Activated T-helper 1 cell treated with anti-CD3 and anti-CD28 coated beads, Interleukin-12 subunit alpha, Interleukin-12 subunit beta, Interleukin-2, Interleukin-4 antibody, amounts not matched to agents 30 ng/mL and 10 ng/mL and 1 ng/mL, durations not matched to agents 14 hours and 24 hours and 36 hours (primary cell): ENCODE results near the gene EIF2D. TPM values are rescaled to one million over a fixed set of nuclear protein-coding genes. Genes with fewer than 3 reads are reported as not detected.

Experiments
- DNase-seq: peaks from one replicate; pipeline ENCODE4 v3.0.0; 2021; ENCODE audit warnings: low spot score
- H3K27ac Mint-ChIP-seq: one replicate; pipeline ENCODE4 v1.8.0; 2021; ENCODE audit warnings: mild to moderate bottlenecking, mixed read lengths
- H3K27me3 Mint-ChIP-seq: one replicate; pipeline ENCODE4 v1.8.0; 2022; ENCODE audit warnings: mild to moderate bottlenecking, moderate library complexity, mixed read lengths; ENCODE audit not compliant: insufficient read depth
- H3K36me3 Mint-ChIP-seq: one replicate; pipeline ENCODE4 v1.8.0; 2021; ENCODE audit warnings: low read depth, mixed read lengths
- H3K4me1 Mint-ChIP-seq: one replicate; pipeline ENCODE4 v1.8.0; 2021; ENCODE audit warnings: low read depth, mixed read lengths
- H3K4me3 Mint-ChIP-seq: one replicate; pipeline ENCODE4 v1.8.0; 2021; ENCODE audit warnings: mild to moderate bottlenecking, moderate library complexity, mixed read lengths
- H3K9me3 Mint-ChIP-seq: one replicate; pipeline ENCODE4 v1.8.0; 2021; ENCODE audit warnings: mixed read lengths
- intact Hi-C: fragments of 100-400 bp; cut with micrococcal nuclease; formaldehyde crosslinking; loops from one replicate; pipeline ENCODE4 v1.15.1; 2024
- total RNA-seq: library from RNA; stranded (reverse); gene quantifications from 2 replicates; pipeline ENCODE4 v1.2.3, GENCODE V29; 2022

The EIF2D gene
- total RNA-seq: 89.1 and 101 TPM in 2 replicates

DNA sequence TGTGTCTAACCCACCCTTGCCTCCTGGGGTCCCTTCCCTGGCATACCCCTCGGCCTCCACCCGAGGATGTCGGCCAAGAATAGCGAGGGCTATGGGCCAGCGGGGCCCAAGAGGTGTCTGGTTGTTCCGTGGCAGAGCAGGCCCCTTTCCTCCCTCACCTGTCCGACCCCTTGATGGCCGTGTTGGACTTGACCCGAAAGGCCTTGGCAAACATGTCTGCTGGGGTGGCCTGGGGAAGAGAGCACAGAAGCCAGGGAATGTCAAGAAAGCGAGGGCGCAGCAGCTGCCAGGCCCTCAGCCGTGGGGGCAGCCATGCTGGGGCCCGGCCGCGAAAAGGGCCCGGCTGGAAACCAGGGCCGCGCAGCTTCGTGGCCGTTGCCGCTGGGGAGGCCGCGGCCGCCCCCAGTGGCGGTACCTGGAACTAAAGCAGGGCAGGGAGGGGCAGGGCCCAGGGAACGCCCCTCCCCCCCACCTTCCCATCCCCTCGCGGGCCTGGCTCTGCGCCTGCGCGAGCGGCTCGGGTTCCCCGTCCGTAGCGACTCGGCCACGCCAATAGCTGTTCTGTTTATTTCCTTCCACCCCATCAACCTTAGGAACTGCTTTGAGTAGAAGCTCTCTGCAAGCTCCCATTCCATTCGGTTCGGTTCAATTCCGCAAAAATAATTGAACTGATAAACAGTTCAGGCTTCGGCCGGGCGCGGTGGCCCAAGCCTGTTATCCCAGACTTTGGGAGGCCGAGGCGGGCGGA is at the start of gene EIF2D:
EIF2D (minus strand) TSS at position 337 of the 748 bp plus-strand sequence; CDS start at position 214, 123 bp downstream.
- Mint-ChIP-seq H3K27ac (peak within 1 kb of the TSS; percentile 94), H3K36me3 (peaks cover 28% of the 10 kb centered on the region), H3K27me3 (peaks cover 8% of the 10 kb centered on the region), H3K4me3 (peak within 1 kb of the TSS; percentile 98), H3K9me3 (no peaks in the 10 kb centered on the region), H3K4me1 (peaks cover 41% of the 10 kb centered on the region)
- DNase-seq: peak; percentile 91
- intact Hi-C loops: loop anchor here (1.0 kb wide), 4 partner anchors 23 to 204 kb away; partner anchors contain the start of gene DYRK3

- Mint-ChIP-seq H3K27me3 (no peaks in the 10 kb centered on the region), H3K36me3 (no peaks in the 10 kb centered on the region), H3K9me3 (no peaks in the 10 kb centered on the region), H3K27ac (no peak overlapping the region), H3K4me3 (no peak overlapping the region), H3K4me1 (peaks cover 36% of the 10 kb centered on the region)
- intact Hi-C loops: loop anchor here (5.0 kb wide), 2 partner anchors 69 to 321 kb away; no protein-coding TSS in a partner anchor
- no peak for DNase-seq
Observed at GRCh38 chr1:206661161-206661820, 49.0 kb upstream of the EIF2D start.

GRCh38 chr1:206660136-206660535 is 47.9 kb upstream of the EIF2D start:
- Mint-ChIP-seq H3K9me3 (no peaks in the 10 kb centered on the region), H3K36me3 (no peaks in the 10 kb centered on the region), H3K27me3 (no peaks in the 10 kb centered on the region), H3K4me3 (no peak overlapping the region), H3K4me1 (peaks cover 36% of the 10 kb centered on the region), H3K27ac (no peak overlapping the region)
- intact Hi-C loops: loop anchor here (5.0 kb wide), 2 partner anchors 68 to 322 kb away; no protein-coding TSS in a partner anchor
- DNase-seq: no peak

DNA sequence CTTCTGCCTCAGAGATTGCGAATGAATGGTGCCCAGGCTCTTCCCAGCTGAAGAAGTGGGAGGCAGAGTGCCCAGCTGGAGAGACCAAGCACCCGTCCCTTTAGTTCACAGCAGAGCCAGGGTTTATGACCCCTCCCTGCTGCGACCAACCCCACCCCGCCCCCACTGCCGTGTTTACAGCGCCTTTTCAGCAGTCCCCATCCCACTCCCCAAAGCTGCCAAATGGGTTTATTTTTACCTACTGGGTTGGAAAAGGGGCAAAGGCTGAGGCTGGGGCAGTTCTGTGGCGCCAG is 46.7 kb upstream of the EIF2D start:
- Mint-ChIP-seq H3K27ac (no peak overlapping the region), H3K4me1 (peaks cover 29% of the 10 kb centered on the region), H3K4me3 (no peak overlapping the region), H3K36me3 (no peaks in the 10 kb centered on the region), H3K27me3 (no peaks in the 10 kb centered on the region), H3K9me3 (no peaks in the 10 kb centered on the region)
- no peak for DNase-seq
- intact Hi-C loops: loop anchor here (2.0 kb wide), 1 partner anchor 150 kb away; no protein-coding TSS in a partner anchor

DNA sequence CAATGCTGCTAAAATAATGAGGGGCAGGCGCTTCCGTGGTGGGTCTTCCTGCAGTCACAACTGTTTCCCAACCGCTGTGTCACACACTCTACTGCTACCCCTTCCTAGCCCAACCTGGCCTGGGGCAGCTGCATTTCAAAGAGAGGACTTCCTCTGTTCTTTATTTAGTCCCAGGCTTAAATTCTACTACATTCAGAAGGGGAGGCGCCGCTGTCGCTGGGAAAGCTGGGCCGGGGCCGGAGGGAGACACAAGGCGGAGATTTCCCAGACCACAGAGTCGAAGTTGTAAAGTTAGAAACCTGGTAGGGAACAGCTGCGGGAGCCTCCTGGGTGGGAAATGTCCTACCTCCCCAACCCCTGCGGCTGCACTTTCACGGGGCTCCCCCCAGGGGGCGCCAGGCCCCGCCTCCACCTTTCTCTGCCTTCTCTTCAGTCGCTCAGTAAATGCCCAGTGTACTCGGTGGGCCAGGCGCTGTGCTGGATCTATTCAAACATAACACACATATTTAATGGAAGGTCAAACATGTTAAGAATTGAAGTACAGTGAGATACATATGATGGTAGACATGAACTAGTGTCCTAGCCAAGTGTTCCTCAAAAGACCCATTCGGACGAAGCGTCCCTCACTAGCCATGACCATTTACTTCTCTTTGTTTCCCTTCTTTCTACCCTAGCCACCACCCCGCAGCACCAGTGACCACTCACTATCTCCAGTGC is 46.2 kb upstream of the EIF2D start:
- Mint-ChIP-seq H3K4me1 (peaks cover 26% of the 10 kb centered on the region), H3K27me3 (no peaks in the 10 kb centered on the region), H3K9me3 (no peaks in the 10 kb centered on the region), H3K27ac (no peak overlapping the region), H3K4me3 (no peak overlapping the region), H3K36me3 (peaks cover 3% of the 10 kb centered on the region)
- intact Hi-C loops: loop anchor here (2.0 kb wide), 1 partner anchor 150 kb away; no protein-coding TSS in a partner anchor
- DNase-seq: peak; percentile 43

- no peak for DNase-seq
- no peaks in the 10 kb centered on the region for H3K9me3 Mint-ChIP-seq
- H3K27ac Mint-ChIP-seq: no peak overlapping the region
- H3K4me1 Mint-ChIP-seq: peaks cover 23% of the 10 kb centered on the region
- intact Hi-C loops: loop anchor here (2.0 kb wide), 1 partner anchor 151 kb away; no protein-coding TSS in a partner anchor
- peaks cover 7% of the 10 kb centered on the region for H3K36me3 Mint-ChIP-seq
- no peaks in the 10 kb centered on the region for H3K27me3 Mint-ChIP-seq
- no peak overlapping the region for H3K4me3 Mint-ChIP-seq
Observed at GRCh38 chr1:206657751-206658150, 45.5 kb upstream of the EIF2D start.

DNA sequence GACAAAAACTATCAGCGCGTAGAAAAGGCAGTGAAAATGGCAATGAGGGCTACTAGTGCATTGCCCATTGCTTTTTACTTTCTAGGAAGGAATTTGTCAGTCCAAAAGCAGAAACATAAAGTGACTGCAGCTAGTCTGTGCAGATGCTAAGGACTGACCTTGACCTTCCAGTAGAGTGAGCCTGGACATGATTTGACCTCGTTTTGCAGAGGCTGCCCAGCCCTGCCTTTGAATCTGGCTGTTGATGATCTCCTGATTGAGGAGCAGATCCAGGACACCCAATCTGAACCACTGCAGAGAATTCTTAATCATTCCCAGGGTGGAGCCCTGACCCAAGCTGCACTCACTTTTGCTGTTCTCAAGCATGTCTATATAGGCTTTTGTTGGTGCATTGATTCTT is 44.7 kb upstream of the EIF2D start:
- H3K4me3 Mint-ChIP-seq: no peak overlapping the region
- no peaks in the 10 kb centered on the region for H3K27me3 Mint-ChIP-seq
- no peak overlapping the region for H3K27ac Mint-ChIP-seq
- intact Hi-C loops: no loop called here
- H3K4me1 Mint-ChIP-seq: peaks cover 14% of the 10 kb centered on the region
- peaks cover 9% of the 10 kb centered on the region for H3K36me3 Mint-ChIP-seq
- H3K9me3 Mint-ChIP-seq: no peaks in the 10 kb centered on the region
- DNase-seq: no peak

GRCh38 chr1:206655471-206655882 is 43.2 kb upstream of the EIF2D start:
- DNase-seq: no peak
- Mint-ChIP-seq H3K9me3 (no peaks in the 10 kb centered on the region), H3K36me3 (peaks cover 18% of the 10 kb centered on the region), H3K27me3 (no peaks in the 10 kb centered on the region), H3K4me1 (peaks cover 14% of the 10 kb centered on the region), H3K4me3 (no peak overlapping the region), H3K27ac (no peak overlapping the region)
- intact Hi-C loops: no loop called here

DNA sequence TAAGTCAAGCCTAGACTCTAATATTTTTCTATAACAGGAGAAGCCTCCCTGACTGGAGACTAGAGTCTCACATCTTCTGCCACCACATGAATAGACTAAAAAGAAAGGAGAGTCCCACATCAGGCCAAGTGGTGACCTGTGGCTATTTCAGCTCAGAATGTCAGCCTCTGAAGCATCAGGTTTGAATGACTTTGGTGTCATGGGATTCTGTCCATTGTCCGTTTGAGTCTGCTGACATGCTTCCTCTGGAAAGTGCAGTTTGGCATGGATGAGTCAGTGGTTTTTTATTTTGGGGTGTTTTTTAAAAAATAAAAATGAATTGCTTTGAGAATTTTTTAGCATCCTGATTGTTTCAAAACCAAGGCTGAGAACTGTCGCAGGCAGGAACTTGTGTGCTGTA is 42.6 kb upstream of the EIF2D start:
- Mint-ChIP-seq H3K27ac (no peak overlapping the region), H3K27me3 (no peaks in the 10 kb centered on the region), H3K9me3 (no peaks in the 10 kb centered on the region), H3K4me3 (no peak overlapping the region), H3K4me1 (peaks cover 14% of the 10 kb centered on the region), H3K36me3 (peaks cover 23% of the 10 kb centered on the region)
- intact Hi-C loops: no loop called here
- DNase-seq: no peak

DNA sequence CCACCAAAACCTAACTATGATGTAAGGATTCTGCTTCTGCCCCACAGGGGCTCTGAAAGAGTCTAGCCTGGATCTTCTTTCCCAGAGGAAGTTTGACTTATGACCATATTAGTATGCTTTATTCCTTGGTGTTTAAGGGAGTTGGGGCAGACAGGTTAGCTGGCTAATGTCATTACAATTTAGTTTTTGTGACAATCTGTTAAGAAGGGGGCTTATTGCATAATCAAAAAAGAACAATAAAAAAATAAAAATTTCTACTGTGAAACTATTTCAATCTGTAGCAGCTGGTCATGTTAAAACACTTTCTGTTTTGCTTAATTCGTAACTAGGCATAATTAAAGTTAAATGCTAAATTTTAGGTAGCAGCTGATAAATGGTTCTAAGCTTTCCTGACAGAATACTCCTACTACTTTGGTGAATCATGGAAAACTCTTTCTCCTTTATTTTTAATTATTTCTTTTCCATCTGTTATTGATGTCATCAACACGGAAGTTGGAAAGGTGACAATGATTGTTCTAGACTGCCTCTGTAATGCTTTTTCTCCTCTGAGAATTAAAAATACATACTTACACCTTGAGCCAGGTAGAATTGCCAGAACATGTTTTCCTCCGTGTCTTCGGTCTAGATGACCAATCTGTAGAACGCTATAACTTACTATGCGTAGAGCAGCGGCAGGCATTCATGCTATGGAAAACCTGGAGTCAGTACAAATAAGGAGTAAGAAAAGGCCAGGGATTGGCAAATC is 41.6 kb upstream of the EIF2D start:
- Mint-ChIP-seq H3K36me3 (peaks cover 29% of the 10 kb centered on the region), H3K4me1 (peaks cover 14% of the 10 kb centered on the region), H3K27me3 (no peaks in the 10 kb centered on the region), H3K4me3 (no peak overlapping the region), H3K27ac (no peak overlapping the region), H3K9me3 (no peaks in the 10 kb centered on the region)
- intact Hi-C loops: no loop called here
- no peak for DNase-seq

- intact Hi-C loops: loop anchor here (1.0 kb wide), 1 partner anchor 15 kb away; no protein-coding TSS in a partner anchor
- no peaks in the 10 kb centered on the region for H3K27me3 Mint-ChIP-seq
- DNase-seq: no peak
Observed at GRCh38 chr1:206651958-206652890, 40.0 kb upstream of the EIF2D start.

More at GRCh38 chr1:206651958-206652890, 40.0 kb upstream of the EIF2D start:
- H3K4me1 Mint-ChIP-seq: peaks cover 4% of the 10 kb centered on the region
- H3K4me3 Mint-ChIP-seq: no peak overlapping the region
- H3K36me3 Mint-ChIP-seq: peaks cover 34% of the 10 kb centered on the region
- H3K27ac Mint-ChIP-seq: no peak overlapping the region
- no peaks in the 10 kb centered on the region for H3K9me3 Mint-ChIP-seq
